HG02943 (cell line): Measurements from ENCODE around the gene SCGB1C1.

Experiments used
- ATAC-seq: cut with Tn5 transposase; IDR thresholded peaks from one replicate; pipeline ENCODE4 v1.9.1; 2021; ENCODE audit warnings: mild to moderate bottlenecking, low read depth, moderate library complexity; ENCODE audit not compliant: unreplicated experiment

The SCGB1C1 gene

DNA sequence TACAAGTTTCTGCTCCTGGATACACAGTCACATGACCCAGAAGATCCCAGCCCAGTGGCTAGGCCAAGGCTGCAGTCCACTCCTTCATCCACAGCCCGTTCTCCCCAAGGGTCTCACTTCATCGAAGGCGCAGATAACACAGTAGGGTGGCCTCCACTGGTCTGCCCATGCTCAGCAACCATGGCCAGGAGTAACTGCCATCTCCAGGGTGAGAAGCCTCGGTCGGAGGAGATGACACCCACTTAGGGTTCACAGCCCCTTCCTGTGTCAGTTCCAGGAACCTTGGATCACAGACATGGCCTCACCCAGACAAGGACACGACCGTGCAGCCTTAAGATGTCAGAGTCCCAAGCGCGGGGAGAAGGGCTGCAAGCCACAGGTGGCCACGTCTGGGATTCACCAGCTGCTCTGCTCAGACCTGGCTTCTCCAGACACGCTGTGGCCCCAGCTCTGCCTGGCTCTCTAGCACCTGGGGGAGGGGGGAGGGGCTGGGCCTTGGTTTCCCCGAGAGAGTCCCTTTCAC is 11.8 kb downstream of the SCGB1C1 start:
- no peak for ATAC-seq

DNA sequence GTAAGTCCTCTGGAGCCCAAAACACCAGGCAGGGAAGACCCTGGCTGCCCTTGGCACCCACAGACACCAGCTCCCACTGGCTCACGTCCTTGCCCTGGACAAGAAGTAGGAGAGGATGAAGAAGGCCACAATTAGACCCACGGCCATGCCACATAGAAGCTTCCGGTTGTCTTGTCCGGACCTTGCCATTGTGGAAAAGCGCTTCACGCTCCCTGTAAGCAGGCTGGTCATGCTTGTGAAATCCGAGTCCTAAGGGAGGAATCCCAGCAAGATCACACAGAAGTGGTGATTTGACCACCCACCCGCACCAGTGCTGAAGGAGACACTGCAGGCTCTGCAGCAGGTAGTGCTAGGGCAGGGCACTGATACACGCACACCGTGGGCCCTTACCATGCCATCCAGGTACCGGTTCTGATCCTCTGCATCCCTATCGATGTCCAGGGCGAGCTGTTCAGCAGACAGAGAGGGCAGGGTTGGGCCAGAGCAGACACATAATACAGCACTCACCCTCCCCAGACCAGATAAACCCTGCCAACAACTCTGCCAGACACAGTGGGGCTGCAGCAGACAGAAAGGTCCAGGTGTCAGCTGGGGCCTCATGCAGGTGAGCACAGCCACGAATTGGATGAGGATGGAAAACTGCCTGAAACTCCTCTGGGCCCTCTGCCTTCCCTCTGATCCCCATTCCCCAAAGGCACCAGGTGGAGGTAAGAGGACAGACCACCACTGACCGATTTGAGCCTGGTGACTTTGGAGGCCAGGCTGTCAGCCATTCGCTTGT is 12.5 kb downstream of the SCGB1C1 start:
- no peak for ATAC-seq

DNA sequence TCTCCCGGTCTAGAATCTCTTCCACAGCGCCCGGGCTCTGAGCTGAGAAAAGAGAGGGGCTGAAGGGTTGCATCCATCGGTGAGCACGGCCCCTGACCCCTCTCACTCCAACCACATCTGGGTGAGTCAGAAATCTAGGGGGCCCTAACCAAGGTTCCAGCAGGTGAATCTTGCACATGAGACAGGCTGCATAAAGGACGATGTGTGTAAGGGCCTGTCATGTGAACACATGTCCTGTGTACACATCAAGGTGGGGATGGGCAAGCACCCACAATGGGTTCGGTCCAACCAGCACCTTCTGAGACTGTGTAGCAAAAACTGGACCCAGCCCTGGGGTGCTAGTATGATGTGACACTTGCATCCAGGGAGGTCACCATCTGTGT is 13.1 kb downstream of the SCGB1C1 start:
- no peak for ATAC-seq

DNA sequence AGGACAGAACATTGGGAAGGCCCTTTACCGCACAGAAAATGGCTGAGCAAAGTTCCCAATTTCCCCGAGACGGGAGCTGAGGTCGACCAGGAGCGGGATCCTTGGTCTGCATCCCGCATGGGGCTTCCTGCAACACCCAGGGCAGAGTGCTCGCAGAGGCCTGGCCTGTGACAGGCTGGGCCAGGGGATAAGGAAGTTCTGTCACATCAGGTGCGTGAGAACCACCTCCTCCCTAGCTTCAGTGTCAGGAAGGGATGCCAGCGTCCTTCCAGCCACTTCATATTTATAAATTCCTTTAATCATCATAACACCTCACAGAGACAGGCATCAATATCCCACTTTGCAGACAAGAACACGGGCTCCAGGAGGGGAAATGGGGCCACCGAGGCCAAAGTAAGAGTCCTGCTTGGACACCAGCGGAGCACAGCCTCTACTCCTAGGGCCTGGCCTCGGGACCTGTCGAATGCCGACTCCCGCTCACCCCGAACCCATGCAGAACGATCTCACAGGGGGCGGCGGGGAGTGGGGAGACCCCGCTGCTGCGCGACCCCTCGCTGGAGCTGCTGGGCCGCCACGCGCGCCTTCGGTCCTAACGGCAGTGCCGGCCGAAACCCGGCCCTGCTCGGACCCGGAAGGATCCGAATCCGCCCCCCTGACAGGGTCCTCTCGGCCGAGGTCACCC is 13.8 kb downstream of the SCGB1C1 start:
- peak; percentile 3 for ATAC-seq

- ATAC-seq: peak; percentile 66
Observed at GRCh38 chr11:207208-207862, 14.5 kb downstream of the SCGB1C1 start, which contains the start of the genes BET1L and RIC8A. BET1L (minus strand) TSS chr11:207399; CDS start chr11:207321, 78 bp downstream. RIC8A (plus strand) TSS chr11:207708; CDS start chr11:208855, 1,147 bp downstream.

DNA sequence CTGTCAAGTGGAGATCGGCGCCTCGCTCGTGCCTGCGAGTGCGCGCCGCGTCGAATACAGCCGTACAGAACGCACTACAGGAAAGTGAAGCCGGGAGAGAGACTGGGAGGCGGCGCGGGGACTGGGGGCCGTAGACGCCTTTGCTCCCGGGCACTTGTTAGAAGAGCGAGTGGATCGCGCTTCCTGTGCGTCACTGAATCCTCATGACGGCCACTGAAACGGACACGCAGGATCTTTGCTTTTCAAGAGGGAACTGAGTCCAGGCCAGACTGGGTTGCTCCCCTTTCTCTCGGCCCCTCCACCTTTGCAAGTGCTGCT is 14.9 kb downstream of the SCGB1C1 start:
- ATAC-seq: peak; percentile 3

DNA sequence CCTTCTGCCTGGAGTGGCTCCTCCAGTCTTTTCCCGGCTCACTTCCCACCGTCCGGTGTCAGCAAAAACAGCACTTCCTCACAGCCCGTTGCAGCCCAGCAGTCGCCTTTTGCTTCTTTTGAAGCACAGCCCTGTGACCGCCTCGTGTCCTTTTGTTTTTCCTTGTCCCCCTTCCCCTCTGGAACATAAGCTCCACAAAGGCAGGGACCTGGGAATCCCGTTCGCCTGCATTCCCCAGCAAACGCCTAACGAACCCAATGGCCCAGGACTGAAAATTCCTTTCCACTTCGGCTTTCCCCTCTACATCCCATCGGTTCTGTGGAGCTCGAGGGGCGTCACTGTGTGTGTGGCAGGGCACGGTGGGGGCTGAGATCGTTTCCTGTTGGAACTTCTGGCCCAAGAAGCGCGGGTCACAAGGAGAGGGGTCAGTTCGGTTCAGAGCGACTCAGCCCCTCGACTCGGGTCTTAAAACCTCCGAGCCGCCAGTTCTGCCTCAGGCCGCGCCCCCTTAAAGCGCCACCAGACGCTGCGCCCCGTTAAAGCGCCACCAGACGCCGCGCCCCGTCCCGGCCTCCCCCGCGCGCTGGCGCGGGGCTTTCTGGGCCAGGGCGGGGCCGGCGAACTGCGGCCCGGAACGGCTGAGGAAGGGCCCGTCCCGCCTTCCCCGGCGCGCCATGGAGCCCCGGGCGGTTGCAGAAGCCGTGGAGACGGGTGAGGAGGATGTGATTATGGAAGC is 15.5 kb downstream of the SCGB1C1 start:
- ATAC-seq: no peak

DNA sequence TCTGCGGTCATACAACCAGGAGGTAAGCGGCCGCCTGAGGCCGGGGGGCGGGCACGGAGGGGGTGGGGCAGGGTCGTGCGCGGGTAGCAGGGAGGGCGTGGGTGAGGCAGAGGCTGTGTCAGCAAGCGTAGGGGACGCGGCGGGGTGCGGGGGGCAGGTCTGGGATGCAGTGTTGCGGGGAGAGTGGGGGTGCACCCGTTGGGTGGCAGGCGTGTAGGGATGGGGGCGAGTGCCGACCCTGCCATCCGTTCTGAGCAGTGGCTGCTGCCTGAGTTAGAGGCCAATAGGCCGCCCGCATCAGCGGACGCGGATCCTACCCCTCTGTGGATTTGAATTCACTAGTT is 16.0 kb downstream of the SCGB1C1 start:
- no peak for ATAC-seq

- no peak for ATAC-seq
Observed at GRCh38 chr11:209275-210121, 16.6 kb downstream of the SCGB1C1 start.

- no peak for ATAC-seq
Observed at GRCh38 chr11:210122-210802, 17.4 kb downstream of the SCGB1C1 start.

DNA sequence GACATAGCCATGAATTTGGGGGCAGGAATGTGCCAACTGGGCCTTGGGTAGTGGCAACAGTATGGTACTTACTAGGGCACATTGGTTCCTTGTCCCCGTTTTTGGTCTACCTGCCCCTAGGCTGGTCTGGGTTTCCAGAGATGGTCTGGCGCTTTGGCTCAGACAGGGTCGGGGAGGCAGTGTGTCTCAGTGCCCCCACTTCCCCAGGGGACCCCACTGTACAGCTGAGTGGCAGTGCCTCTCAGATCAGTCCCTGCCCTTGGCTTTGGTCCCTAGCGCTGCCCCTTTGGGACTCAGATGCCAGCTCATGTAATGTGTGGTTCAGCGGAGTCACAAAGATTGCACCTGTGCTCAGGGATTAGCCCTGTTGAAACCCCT is 17.9 kb downstream of the SCGB1C1 start:
- no peak for ATAC-seq

- ATAC-seq: no peak
Observed at GRCh38 chr11:211295-211694, 18.4 kb downstream of the SCGB1C1 start.

GRCh38 chr11:211741-212140 is 18.9 kb downstream of the SCGB1C1 start:
- ATAC-seq: no peak

- ATAC-seq: no peak
Observed at GRCh38 chr11:212150-213100, 19.5 kb downstream of the SCGB1C1 start.

DNA sequence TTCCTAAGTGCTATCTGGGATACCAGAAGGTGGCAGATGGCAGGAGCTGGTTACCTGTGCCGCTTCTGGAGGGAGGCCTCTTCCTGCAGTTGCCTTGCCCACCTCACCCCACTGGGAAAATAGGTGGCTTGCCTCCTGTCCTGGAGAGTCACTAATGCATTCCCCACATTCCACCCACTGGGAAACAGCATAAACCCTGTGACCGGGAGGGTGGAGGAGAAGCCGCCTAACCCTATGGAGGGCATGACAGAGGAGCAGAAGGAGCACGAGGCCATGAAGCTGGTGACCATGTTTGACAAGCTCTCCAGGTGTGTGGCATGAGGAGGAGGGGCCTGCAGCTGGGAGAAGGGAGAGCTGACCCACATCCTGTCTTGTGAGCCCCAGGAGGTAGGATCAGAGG is 20.2 kb downstream of the SCGB1C1 start:
- ATAC-seq: no peak

DNA sequence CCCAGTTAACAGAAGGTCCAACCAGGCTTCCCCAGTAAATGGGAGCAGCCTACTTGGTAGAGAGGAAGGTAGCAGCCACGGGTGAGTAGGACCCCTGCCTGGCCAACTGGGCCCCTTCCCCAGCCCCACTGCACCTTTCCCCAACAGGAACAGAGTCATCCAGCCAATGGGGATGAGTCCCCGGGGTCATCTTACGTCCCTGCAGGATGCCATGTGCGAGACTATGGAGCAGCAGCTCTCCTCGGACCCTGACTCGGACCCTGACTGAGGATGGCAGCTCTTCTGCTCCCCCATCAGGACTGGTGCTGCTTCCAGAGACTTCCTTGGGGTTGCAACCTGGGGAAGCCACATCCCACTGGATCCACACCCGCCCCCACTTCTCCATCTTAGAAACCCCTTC is 21.2 kb downstream of the SCGB1C1 start:
- ATAC-seq: no peak

- ATAC-seq: no peak
Observed at GRCh38 chr11:215581-216037, 22.7 kb downstream of the SCGB1C1 start.
